ENCODE results near the gene LSM10. TPM values are rescaled to one million over a fixed set of nuclear protein-coding genes. Genes with fewer than 3 reads are reported as not detected.

Gene LSM10
- total and polyA plus RNA-seq, 5 donors from 2014 or later, result 33.8 to 153 (median 145) TPM

Other genes with a start within 250 kb of the LSM10 start
- 45.6 TPM for gene TRAPPC3, start 248.4 kb downstream of the LSM10 start, total RNA-seq
- gene TRAPPC3, start 248.4 kb downstream of the LSM10 start, polyA plus RNA-seq, result 100 to 1,000 TPM; 112 to 137 (median 126) TPM
- 178 TPM for gene MAP7D1, start 241.7 kb downstream of the LSM10 start, total RNA-seq
- 10 to 100 TPM; 10.1 to 16.3 (median 13.1) TPM for gene MAP7D1, start 241.7 kb downstream of the LSM10 start, polyA plus RNA-seq
- gene THRAP3, start 173.5 kb downstream of the LSM10 start, total RNA-seq, result 84.4 TPM
- 10 to 100 TPM; 62.5 to 73.7 (median 68.2) TPM for gene THRAP3, start 173.5 kb downstream of the LSM10 start, polyA plus RNA-seq
- gene SH3D21, start 91.5 kb downstream of the LSM10 start, total RNA-seq, result 3.2 TPM
- under 1 TPM; 0.26 to 0.42 (median 0.33) TPM for gene SH3D21, start 91.5 kb downstream of the LSM10 start, polyA plus RNA-seq
- gene EVA1B, start 74.3 kb downstream of the LSM10 start, total RNA-seq, result 12.7 TPM
- gene EVA1B, start 74.3 kb downstream of the LSM10 start, polyA plus RNA-seq, result 10 to 100 TPM in 3 of 4 donors, 1 to 10 TPM in 1; 8.7 to 18.0 (median 12.9) TPM
- 30.1 TPM for gene STK40, start 12.0 kb downstream of the LSM10 start, total RNA-seq
- gene STK40, start 12.0 kb downstream of the LSM10 start, polyA plus RNA-seq, result 10 to 100 TPM; 27.1 to 36.4 (median 30.3) TPM
- not detected for gene OSCP1, start 52.5 kb upstream of the LSM10 start, total RNA-seq
- 1 to 10 TPM in 2 of 4 donors, under 1 TPM in 2; 0.35 to 1.8 (median 0.73) TPM for gene OSCP1, start 52.5 kb upstream of the LSM10 start, polyA plus RNA-seq
- 36.7 TPM for gene MRPS15, start 66.5 kb upstream of the LSM10 start, total RNA-seq
- gene MRPS15, start 66.5 kb upstream of the LSM10 start, polyA plus RNA-seq, result 10 to 100 TPM; 67.6 to 97.2 (median 72.3) TPM
- 3.6 TPM for gene CSF3R, start 85.0 kb upstream of the LSM10 start, total RNA-seq
- under 1 TPM in 3 of 4 donors, not detected in 1; 0.10 to 0.33 (median 0.13) TPM for gene CSF3R, start 85.0 kb upstream of the LSM10 start, polyA plus RNA-seq

Measured in CD4-positive, CD25-positive, alpha-beta regulatory T cell (primary cell).